Ecto neural progenitor cell (in vitro differentiated cells): ENCODE data around the gene NBAS.
"Not testable (repeated sequence)": the region's sequence is repeated elsewhere in the genome, so short reads cannot be mapped to it uniquely, and the experiment has no call there.

ENCODE experiments used
- DNase-seq: peaks from one replicate; pipeline ENCODE4 v3.0.0-alpha.2; 2018; ENCODE audit warnings: low spot score

The NBAS gene

DNA sequence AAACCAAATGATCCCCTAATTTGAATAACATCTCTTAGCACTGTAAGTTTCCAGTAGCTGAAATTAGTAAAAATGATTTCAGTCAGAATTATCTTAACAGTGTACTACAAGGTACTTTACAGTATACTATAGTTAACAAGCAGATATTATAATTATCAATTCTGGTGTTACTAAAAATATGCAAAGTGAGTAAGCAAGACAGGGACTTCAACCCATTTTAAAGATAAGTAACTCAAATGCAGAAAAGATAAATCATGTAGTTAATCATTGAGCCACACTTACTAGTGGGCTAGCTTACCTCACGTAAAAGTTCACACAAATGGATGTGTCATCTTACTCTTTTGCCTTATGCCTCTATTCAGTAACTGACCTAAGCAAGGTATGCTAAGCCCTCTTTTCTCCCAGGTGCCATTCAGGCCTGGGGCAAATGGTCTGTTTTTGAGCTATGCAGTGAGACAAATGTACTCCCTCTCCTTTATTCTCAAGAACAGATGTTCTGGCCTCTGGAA lies 101.0 kb downstream of the NBAS start:
- DNase-seq = no peak

- DNase-seq = no peak
Observed at GRCh38 chr2:15458277-15458676, 102.9 kb downstream of the NBAS start.

GRCh38 chr2:15457868-15458267 lies 103.3 kb downstream of the NBAS start:
- DNase-seq = no peak

GRCh38 chr2:15456352-15456751 lies 104.8 kb downstream of the NBAS start:
- no peak for DNase-seq

GRCh38 chr2:15450808-15451207 lies 110.3 kb downstream of the NBAS start:
- DNase-seq = no peak

- DNase-seq = no peak
Observed at GRCh38 chr2:15449556-15450236, 111.4 kb downstream of the NBAS start.

DNA sequence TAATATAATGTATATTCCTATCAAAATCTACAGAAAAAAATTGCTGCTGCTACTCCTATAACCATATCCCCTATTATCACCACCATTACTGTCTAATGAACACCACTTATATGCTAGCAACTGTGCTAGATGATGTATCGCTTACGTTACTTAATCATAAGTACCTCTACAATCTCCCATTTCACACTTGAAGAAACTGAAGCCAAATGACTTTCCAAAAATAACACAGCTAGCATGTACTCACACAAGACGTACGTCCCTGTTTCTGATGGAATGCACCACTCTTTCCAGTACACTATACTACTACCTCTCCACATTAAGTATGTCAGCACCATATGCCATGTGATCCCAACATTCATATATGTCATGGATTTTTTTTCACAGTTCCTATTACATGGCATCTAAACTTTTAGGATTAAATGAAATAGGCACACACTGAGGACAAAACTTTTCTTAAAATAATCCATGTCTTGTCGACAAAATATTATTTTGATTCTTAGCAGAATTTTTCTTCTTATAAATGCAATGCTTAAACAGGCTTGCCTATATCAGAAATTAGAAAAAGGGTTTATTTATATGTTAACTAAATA lies 112.8 kb downstream of the NBAS start:
- DNase-seq = no peak

DNA sequence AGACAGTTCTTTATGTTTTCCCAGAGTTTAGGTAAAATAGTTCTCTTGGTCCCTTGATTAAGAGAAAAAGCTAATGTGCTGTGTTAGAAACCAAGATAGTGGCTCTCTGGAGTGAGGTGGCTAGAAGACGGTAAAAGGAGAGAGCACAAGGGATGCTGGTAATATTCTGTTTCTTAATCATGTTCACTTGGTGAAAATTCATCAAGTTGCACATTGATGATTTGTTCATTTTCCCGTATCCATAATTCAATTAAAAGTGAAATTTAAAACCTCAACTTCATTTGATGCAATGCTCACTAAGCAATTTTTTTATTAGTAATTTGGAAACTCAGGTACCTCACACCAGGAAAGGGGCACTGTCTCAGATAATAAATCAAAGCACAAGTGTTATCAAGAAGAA lies 113.8 kb downstream of the NBAS start:
- no peak for DNase-seq

DNA sequence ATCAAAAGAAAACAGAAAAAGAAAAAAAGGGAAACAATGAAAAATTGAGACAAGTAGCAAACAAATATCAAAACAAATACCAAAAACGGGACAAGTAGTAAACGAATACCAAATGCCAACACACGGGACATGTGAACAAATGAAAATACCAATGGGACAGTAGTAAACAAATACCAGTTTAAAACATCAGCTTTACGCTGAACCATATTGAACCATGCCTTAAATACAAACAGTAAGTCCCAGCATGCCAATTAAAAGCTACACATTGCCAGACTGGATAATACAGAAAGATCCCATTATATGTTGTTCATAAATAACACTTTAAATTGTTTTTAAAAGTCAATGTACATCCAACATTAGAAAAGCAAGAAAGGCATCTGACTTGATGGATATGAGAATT lies 114.2 kb downstream of the NBAS start:
- DNase-seq = no peak

DNA sequence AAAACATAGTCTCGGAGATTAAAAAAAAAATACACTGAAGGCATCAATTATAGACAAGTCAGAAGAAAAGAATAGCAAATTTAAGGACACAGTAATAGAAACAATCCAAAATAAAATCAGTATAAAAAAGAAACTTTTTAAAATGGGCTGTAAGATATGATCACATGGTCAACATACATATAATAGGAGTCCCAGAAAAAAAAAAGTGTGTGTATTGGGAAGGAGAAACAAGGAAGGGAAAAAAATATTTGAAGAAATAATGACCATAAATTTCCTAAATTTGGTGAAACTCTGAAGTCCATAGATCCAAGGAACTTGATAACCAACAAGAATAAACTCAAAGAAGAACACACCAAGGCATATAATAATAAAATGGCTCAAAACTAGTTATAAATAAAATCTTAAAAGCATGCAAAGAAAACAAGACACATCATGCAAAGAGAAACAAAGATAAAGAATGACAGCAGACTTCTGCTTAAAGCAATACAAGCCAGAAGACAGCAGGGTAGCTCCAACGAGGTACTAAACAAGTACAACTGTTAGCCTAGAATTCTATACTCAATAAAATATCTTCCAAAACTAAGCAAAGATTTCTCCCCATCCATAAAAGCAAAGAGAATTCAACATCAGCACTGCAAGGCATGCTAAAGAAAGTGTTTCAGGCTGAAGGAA lies 115.1 kb downstream of the NBAS start:
- no peak for DNase-seq

DNA sequence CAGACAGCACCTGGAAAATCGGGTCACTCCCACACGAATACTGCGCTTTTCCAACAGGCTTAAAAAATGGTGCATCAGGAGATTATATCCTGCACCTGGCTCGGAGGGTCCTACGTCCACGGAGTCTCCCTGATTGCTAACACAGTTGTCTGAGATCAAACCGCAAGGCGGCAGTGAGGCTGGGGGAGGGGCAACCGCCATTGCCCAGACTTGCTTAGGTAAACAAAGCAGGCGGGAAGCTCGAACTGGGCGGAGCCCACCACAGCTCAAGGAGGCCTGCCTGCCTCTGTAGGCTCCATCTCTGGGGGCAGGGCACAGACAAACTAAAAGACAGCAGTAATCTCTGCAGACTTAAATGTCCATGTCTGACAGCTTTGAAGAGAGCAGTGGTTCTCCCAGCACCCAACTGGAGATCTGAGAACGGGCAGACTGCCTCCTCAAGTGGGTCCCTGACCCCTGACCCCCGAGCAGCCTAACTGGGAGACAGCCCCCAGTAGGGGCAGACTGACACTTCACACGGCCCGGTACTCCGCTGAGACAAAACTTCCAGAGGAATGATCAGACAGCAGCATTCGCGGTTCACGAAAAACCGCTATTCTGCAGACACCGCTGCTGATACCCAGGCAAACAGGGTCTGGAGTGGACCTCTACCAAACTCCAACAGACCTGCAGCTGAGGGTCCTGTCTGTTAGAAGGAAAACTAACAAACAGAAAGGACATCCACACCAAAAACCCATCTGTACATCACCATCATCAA lies 121.2 kb downstream of the NBAS start:
- not testable (repeated sequence) for DNase-seq

GRCh38 chr2:15439366-15439765 lies 121.8 kb downstream of the NBAS start:
- not testable (repeated sequence) for DNase-seq

- no peak for DNase-seq
Observed at GRCh38 chr2:15436195-15436594, 124.9 kb downstream of the NBAS start.

DNA sequence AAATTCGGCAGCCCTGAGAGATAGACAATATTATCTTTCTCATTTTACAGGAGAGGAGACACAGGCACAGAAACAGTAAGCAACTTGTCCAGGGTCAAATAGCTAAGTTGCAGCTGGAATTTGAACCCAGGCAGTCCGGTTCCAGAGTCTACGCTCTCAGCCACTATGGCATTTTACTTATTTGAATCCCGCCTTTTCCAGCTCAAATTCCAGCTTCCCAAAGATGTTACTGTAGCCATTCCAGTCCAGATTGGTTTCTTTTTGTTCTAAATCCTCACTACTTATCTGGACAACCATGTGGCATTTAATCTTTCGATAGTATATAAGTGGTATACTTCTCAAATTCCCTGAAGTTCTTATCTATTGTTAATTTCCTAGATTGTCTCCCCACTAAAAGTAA lies 125.7 kb downstream of the NBAS start:
- DNase-seq = no peak

GRCh38 chr2:15432642-15433256 lies 128.4 kb downstream of the NBAS start:
- no peak for DNase-seq

- DNase-seq = no peak
Observed at GRCh38 chr2:15429032-15429431, 132.1 kb downstream of the NBAS start.

DNA sequence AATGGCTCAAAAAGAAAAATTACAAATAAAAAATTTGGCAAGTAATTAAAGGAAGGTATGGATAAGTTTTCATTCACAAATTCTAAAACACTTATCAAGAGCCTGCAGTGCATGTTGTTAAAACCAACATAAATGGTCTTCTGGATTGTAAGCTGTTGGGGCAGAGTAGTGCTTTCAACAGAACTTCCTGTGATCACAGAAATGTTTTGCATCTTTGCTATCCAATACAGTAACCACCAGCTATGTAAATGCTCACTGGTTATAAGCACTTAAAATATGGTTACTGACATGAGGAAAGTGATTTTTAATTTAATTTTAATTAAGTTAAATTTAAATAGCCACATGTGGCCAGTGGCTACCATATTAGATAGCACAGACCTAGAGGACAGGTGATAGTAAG lies 133.1 kb downstream of the NBAS start:
- no peak for DNase-seq

- DNase-seq = no peak
Observed at GRCh38 chr2:15426606-15427005, 134.5 kb downstream of the NBAS start.

DNA sequence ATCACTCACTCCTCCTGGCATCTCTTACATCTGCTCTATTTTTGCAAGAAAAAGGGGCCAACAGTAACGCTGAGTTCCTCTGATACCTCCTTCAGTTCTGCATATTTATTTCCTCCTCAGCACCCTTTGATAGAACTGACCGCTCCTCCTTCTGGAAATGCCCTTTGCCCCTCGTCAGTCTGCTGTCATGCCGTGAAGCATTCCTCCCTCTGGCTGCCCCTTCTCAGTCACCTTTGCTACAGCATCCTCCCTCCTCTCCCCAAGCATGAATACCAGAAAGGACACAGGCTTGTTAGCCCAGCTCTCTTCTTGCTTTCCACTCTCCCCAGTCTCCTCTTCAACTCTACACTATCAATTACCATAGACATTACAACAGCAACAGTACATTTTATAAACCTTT lies 135.4 kb downstream of the NBAS start:
- DNase-seq = peak; percentile 51

GRCh38 chr2:15421753-15422152 lies 139.4 kb downstream of the NBAS start:
- DNase-seq = no peak

GRCh38 chr2:15415748-15416147 lies 145.4 kb downstream of the NBAS start:
- DNase-seq = no peak

DNA sequence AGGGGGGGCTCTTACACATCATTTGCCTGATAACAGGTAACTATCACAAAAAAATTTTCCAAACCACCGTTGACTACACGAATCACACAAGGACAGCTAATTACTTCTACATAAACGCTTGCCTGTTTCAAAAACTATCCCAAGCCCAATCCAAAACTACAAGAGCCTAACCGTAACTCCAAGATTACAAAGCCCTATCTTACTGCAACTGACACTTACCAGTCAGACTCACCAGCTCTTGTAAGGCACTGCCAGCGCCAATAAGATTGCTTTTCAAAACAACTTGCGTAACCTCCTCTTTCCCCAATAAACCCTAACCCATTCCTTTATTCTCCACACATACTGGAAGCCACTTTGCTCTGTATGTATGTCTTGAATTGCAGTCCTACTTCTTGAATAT lies 148.4 kb downstream of the NBAS start:
- no peak for DNase-seq
